Liver (tissue), 9 donors: ENCODE measurements around the gene NABP2. TPM values are rescaled to one million over a fixed set of nuclear protein-coding genes. Genes with fewer than 3 reads are reported as not detected.
A peak's percentile ranks its signal among the peaks of the same experiment; 100 is the strongest.

ENCODE experiments used
- DNase-seq: peaks from one replicate; pipeline ENCODE4 v3.0.0-alpha.2; 2017; ENCODE audit warnings: low spot score
- H3K27ac ChIP-seq, 2 donors: one replicate each; pipeline ENCODE4 v1.7.0; 2013; ENCODE audit warnings: inconsistent platforms in 2 of 2, low read length in 2 of 2, control low read depth in 1 of 2, low read depth in 1 of 2, mild to moderate bottlenecking in 1 of 2
- H3K27me3 ChIP-seq, 4 donors: one replicate each; pipeline versions ENCODE4 v1.6.1 to v1.7.0; 2013; ENCODE audit warnings: low read length in 3 of 4, inconsistent platforms in 1 of 4, mild to moderate bottlenecking in 1 of 4, moderate library complexity in 1 of 4; ENCODE audit not compliant: control insufficient read depth in 4 of 4, insufficient read depth in 4 of 4
- H3K36me3 ChIP-seq, 4 donors: one replicate each; pipeline versions ENCODE4 v1.6.1 to v1.7.0; 2013; ENCODE audit warnings: low read length in 3 of 4, mild to moderate bottlenecking in 3 of 4, low read depth in 1 of 4, moderate library complexity in 1 of 4; ENCODE audit not compliant: control insufficient read depth in 4 of 4, insufficient read depth in 3 of 4
- H3K4me1 ChIP-seq, 4 donors: one replicate each; pipeline versions ENCODE4 v1.6.1 to v1.7.0; 2013; ENCODE audit warnings: low read length in 3 of 4, mild to moderate bottlenecking in 3 of 4, moderate library complexity in 1 of 4; ENCODE audit not compliant: control insufficient read depth in 4 of 4, insufficient read depth in 4 of 4
- H3K4me3 ChIP-seq, 3 donors: one replicate each; pipeline versions ENCODE4 v1.6.1 to v1.7.0; 2013; ENCODE audit warnings: low read length in 3 of 3, control low read depth in 1 of 3, low read depth in 1 of 3, mild to moderate bottlenecking in 1 of 3
- H3K9ac ChIP-seq, 2 donors: one replicate each; pipeline ENCODE4 v1.7.0; 2013; ENCODE audit warnings: low read length in 2 of 2, mild to moderate bottlenecking in 2 of 2, moderate library complexity in 2 of 2, control low read depth in 1 of 2, low read depth in 1 of 2
- H3K9me3 ChIP-seq, 4 donors: one replicate each; pipeline versions ENCODE4 v1.6.1 to v1.7.0; 2013; ENCODE audit warnings: low read length in 3 of 4; ENCODE audit not compliant: control insufficient read depth in 4 of 4
- ATF3 ChIP-seq: IDR thresholded peaks from 2 replicates; pipeline ENCODE4 v1.6.1; 2016; ENCODE audit warnings: antibody characterized with exemption
- CTCF ChIP-seq: fragments of 150-350 bp; IDR thresholded peaks from 2 replicates; pipeline ENCODE4 v1.5.1; 2017; ENCODE audit warnings: improper control_type of control experiment, low read depth, low read length; ENCODE audit not compliant: missing input control
- EGR1 ChIP-seq, 2 donors: IDR thresholded peaks; 2 replicates each; pipeline ENCODE4 v1.6.1; 2016 to 2018; ENCODE audit warnings: antibody characterized with exemption in 2 of 2, low read depth in 2 of 2
- FOXA1 ChIP-seq: IDR thresholded peaks from 2 replicates; pipeline ENCODE4 v1.6.1; 2016; ENCODE audit warnings: antibody characterized with exemption
- FOXA2 ChIP-seq: IDR thresholded peaks from 2 replicates; pipeline ENCODE4 v1.6.1; 2016; ENCODE audit warnings: antibody characterized with exemption
- GABPA ChIP-seq, 2 donors: IDR thresholded peaks in 1 of 2; conservative IDR thresholded peaks in 1 of 2; 2 replicates each; pipeline ENCODE4 v1.6.1; 2016; ENCODE audit warnings: antibody characterized with exemption in 2 of 2, mild to moderate bottlenecking in 1 of 2, moderate library complexity in 1 of 2
- HNF4A ChIP-seq, 2 donors: conservative IDR thresholded peaks; 2 replicates each; pipeline ENCODE4 v1.6.1; 2016; ENCODE audit warnings: antibody characterized with exemption in 2 of 2, mild to moderate bottlenecking in 2 of 2
- HNF4G ChIP-seq: IDR thresholded peaks from 2 replicates; pipeline ENCODE4 v1.6.1; 2016; ENCODE audit warnings: antibody characterized with exemption
- JUND ChIP-seq, 2 donors: IDR thresholded peaks; 2 replicates each; pipeline ENCODE4 v1.6.1; 2016; ENCODE audit warnings: antibody characterized with exemption in 2 of 2
- MAX ChIP-seq: IDR thresholded peaks from 2 replicates; pipeline ENCODE4 v1.6.1; 2016; ENCODE audit warnings: antibody characterized with exemption
- NR2F2 ChIP-seq: IDR thresholded peaks from 2 replicates; pipeline ENCODE4 v1.6.1; 2016; ENCODE audit warnings: antibody characterized with exemption
- RAD21 ChIP-seq, 2 donors: IDR thresholded peaks; 2 replicates each; pipeline ENCODE4 v1.6.1; 2016; ENCODE audit warnings: antibody characterized with exemption in 2 of 2, mild to moderate bottlenecking in 2 of 2
- REST ChIP-seq: IDR thresholded peaks from 2 replicates; pipeline ENCODE4 v1.6.1; 2016; ENCODE audit warnings: antibody characterized with exemption, mild to moderate bottlenecking
- RXRA ChIP-seq, 2 donors: IDR thresholded peaks; 2 replicates each; pipeline ENCODE4 v1.6.1; 2017 to 2018; ENCODE audit warnings: antibody characterized with exemption in 2 of 2, mild to moderate bottlenecking in 1 of 2
- SP1 ChIP-seq: IDR thresholded peaks from 2 replicates; pipeline ENCODE4 v1.6.1; 2018; ENCODE audit warnings: antibody characterized with exemption, mild to moderate bottlenecking
- TAF1 ChIP-seq: conservative IDR thresholded peaks from 2 replicates; pipeline ENCODE4 v1.6.1; 2016; ENCODE audit warnings: antibody characterized with exemption, mild to moderate bottlenecking
- YY1 ChIP-seq: IDR thresholded peaks from 2 replicates; pipeline ENCODE4 v1.6.1; 2016; ENCODE audit warnings: antibody characterized with exemption, mild to moderate bottlenecking
- ZBTB33 ChIP-seq: IDR thresholded peaks from 2 replicates; pipeline ENCODE4 v1.6.1; 2016; ENCODE audit warnings: antibody characterized with exemption
- WGBS: extraction: QIAGEN DNeasy Blood & Tissue Kit; methylation state at CpG from one replicate; pipeline ENCODE4 v1.1.7; 2013; 5-methylcytosine and 5-hydroxymethylcytosine counted together
- polyA plus RNA-seq, 2 donors: library from polyadenylated mRNA; stranded (reverse) in 1 of 2; unstranded in 1 of 2; fragments of 200-250 nt in 1 of 2; fragments of >200 nt in 1 of 2; fragmentation: Nextera tagmentation in 1 of 2; extraction: Ambion mirVana in 1 of 2; gene quantifications; one replicate each; pipeline versions ENCODE4 v1.2.1 to v1.2.3, GENCODE V29; 2013 to 2015
- total RNA-seq, 2 donors: library from RNA; depleted of rRNA; stranded (reverse); fragments of >200 nt; gene quantifications; one replicate each; pipeline ENCODE4 v1.2.3, GENCODE V29; 2014
- donor health status: healthy.
- donor health status: healthy.
- donor health status: healthy.
- donor health status: healthy.
- donor health status: healthy.

NABP2 gene
- total and polyA plus RNA-seq, 4 donors = 10.8 to 14.5 (median 12.6) TPM

- Histone ChIP-seq H3K4me3 (peak overlapping the region; percentile 27 to 63 (median 40)), H3K9ac (peak overlapping the region; percentile 75 to 96), H3K9me3 (no peaks in the 10 kb centered on the region), H3K27ac (peak overlapping the region; percentile 82 to 90), H3K27me3 (no peaks in the 10 kb centered on the region), H3K36me3 (peaks cover 0 to 2% (median 0%) of the 10 kb centered on the region in 4 donors), H3K4me1 (peaks cover 0 to 39% (median 30%) of the 10 kb centered on the region in 4 donors)
- TF ChIP-seq CTCF (no peak), EGR1 (IDR thresholded peaks at IDR 0.05; ENCODE audit: low read depth in 2 of 2) (no peak), REST (peak; percentile 30), FOXA2 (no peak), FOXA1 (no peak), SP1 (peak; percentile 77), JUND (IDR thresholded peaks at IDR 0.05) (no peak), RXRA (IDR thresholded peaks at IDR 0.05) (peak; percentile 73 to 86), NR2F2 (peak; percentile 23), ZBTB33 (no peak), YY1 (peak; percentile 80), TAF1 (no peak), ATF3 (no peak), RAD21 (IDR thresholded peaks at IDR 0.05) (peak in 1 of 2 donors; percentile 11), GABPA (IDR thresholded peaks at IDR 0.05 in 1 of 2, conservative IDR thresholded peaks at IDR 0.05 in 1 of 2) (no peak), HNF4A (conservative IDR thresholded peaks at IDR 0.05) (peak; percentile 85 to 87), MAX (no peak), HNF4G (peak; percentile 14)
- WGBS = 32% methylated on average over 8 of the region's 8 CpGs
- DNase-seq = peak; percentile 70
Observed at GRCh38 chr12:56230432-56231183, 6.5 kb downstream of the NABP2 start.
